C4-2B (cell line): ENCODE data around the gene MCM9.

Experiments used
- CTCF ChIP-seq: fragments of 450-650 bp; conservative IDR thresholded peaks from 2 replicates; pipeline ENCODE4 v1.5.1; 2017; ENCODE audit warnings: mild to moderate bottlenecking
- ZFX ChIP-seq: fragments of 450-650 bp; IDR thresholded peaks from 2 replicates; pipeline ENCODE4 v1.6.1; 2017

GRCh38 chr6:118935331-118935668 lies 341 bp upstream of the MCM9 start:
- TF ChIP-seq CTCF: no peak
- TF ChIP-seq ZFX: no peak
